IMR-90 (cell line): Measurements from ENCODE around the gene RBFOX1. TPM values are rescaled to one million over a fixed set of nuclear protein-coding genes. Genes with fewer than 3 reads are reported as not detected.

ENCODE experiments used
- ATAC-seq: fragments of 200-7000 bp; cut with Tn5 transposase; 2 replicates; pipeline ENCODE4 v1.9.1; 2020; ENCODE audit warnings: low read depth, mild to moderate bottlenecking, moderate library complexity
- BruUV-seq: library from RNA; stranded (reverse); fragments of 400-500 nt; replicated peaks from 2 replicates; lab custom pipeline; 2021; lab: Mats Ljungman, UMichigan
- CTCF ChIA-PET: fragments of 300-600 bp; formaldehyde crosslinking; extraction: SDS; loops from one replicate; lab custom pipeline; 2021; ENCODE audit warnings: antibody characterized with exemption; lab: Yijun Ruan, JAX
- POLR2A ChIA-PET: fragments of 300-600 bp; sonication (Branson Sonifier 250); formaldehyde crosslinking; loops from one replicate; lab custom pipeline; 2022; ENCODE audit warnings: antibody characterized with exemption; ENCODE audit not compliant: unreplicated experiment; lab: Charles Lee
- DNase-seq: peaks from one replicate; pipeline ENCODE4 v3.0.0; 2013
- H2AFZ ChIP-seq: replicated peaks from 2 replicates; pipeline ENCODE3; 2013; ENCODE audit warnings: low read length, mild to moderate bottlenecking; ENCODE audit not compliant: poor library complexity
- H2AK5ac ChIP-seq: 2 replicates; pipeline ENCODE4 v1.6.1; 2013; ENCODE audit warnings: low read depth, low read length, inconsistent platforms
- H2AK9ac ChIP-seq: replicated peaks from 2 replicates; pipeline ENCODE3; 2013; ENCODE audit warnings: mild to moderate bottlenecking, low read depth, low read length, moderate library complexity; ENCODE audit not compliant: poor library complexity
- H2BK120ac ChIP-seq: 2 replicates; pipeline ENCODE4 v1.6.1; 2013; ENCODE audit warnings: low read depth, low read length, inconsistent platforms
- H2BK15ac ChIP-seq: 3 replicates; pipeline ENCODE4 v1.6.1; 2013; ENCODE audit warnings: low read depth, low read length, inconsistent platforms
- H2BK20ac ChIP-seq: 2 replicates; pipeline ENCODE4 v1.6.1; 2013; ENCODE audit warnings: low read depth, mild to moderate bottlenecking, inconsistent platforms, low read length, moderate library complexity
- H2BK5ac ChIP-seq: 2 replicates; pipeline ENCODE4 v1.6.1; 2013; ENCODE audit warnings: mild to moderate bottlenecking, low read depth, low read length, inconsistent platforms; ENCODE audit not compliant: poor library complexity, severe bottlenecking
- H3K14ac ChIP-seq: replicated peaks from 2 replicates; pipeline ENCODE4 v1.6.1; 2013; ENCODE audit warnings: low read depth, low read length, inconsistent platforms
- H3K18ac ChIP-seq: 2 replicates; pipeline ENCODE4 v1.6.1; 2013; ENCODE audit warnings: low read depth, low read length, control low read depth
- H3K23ac ChIP-seq: 2 replicates; pipeline ENCODE4 v1.6.1; 2013; ENCODE audit warnings: low read depth, low read length, inconsistent platforms
- H3K27ac ChIP-seq: 2 replicates; pipeline ENCODE4 v1.5.1; 2013; ENCODE audit warnings: mild to moderate bottlenecking, control low read depth, low read length; ENCODE audit not compliant: insufficient read depth
- H3K27me3 ChIP-seq: 2 replicates; pipeline ENCODE4 v1.6.1; 2013; ENCODE audit warnings: low read length; ENCODE audit not compliant: control insufficient read depth, insufficient read depth
- H3K36me3 ChIP-seq: 2 replicates; pipeline ENCODE4 v1.6.1; 2013; ENCODE audit warnings: low read length, mixed read lengths; ENCODE audit not compliant: control insufficient read depth, insufficient read depth
- H3K4ac ChIP-seq: 2 replicates; pipeline ENCODE4 v1.6.1; 2013; ENCODE audit warnings: low read depth, low read length, inconsistent platforms
- H3K4me1 ChIP-seq: 2 replicates; pipeline ENCODE4 v1.6.1; 2013; ENCODE audit warnings: low read length, mixed read lengths; ENCODE audit not compliant: control insufficient read depth, insufficient read depth
- H3K4me2 ChIP-seq: 2 replicates; pipeline ENCODE4 v1.6.1; 2013; ENCODE audit warnings: low read depth, mild to moderate bottlenecking, control low read depth, low read length, moderate library complexity
- H3K4me3 ChIP-seq: 2 replicates; pipeline ENCODE4 v1.5.1; 2013; ENCODE audit warnings: low read depth, mild to moderate bottlenecking, control low read depth, low read length, moderate library complexity; ENCODE audit not compliant: insufficient read depth
- H3K56ac ChIP-seq: 2 replicates; pipeline ENCODE4 v1.6.1; 2013; ENCODE audit warnings: low read length, inconsistent platforms; ENCODE audit not compliant: insufficient read depth; ENCODE audit errors: extremely low read depth
- H3K79me1 ChIP-seq, 2 experiments: 2 replicates each; pipeline ENCODE4 v1.6.1; 2013; ENCODE audit warnings: low read length in 2 of 2, inconsistent platforms in 1 of 2, low read depth in 1 of 2
- H3K9ac ChIP-seq: 2 replicates; pipeline ENCODE4 v1.6.1; 2013; ENCODE audit warnings: low read depth, low read length, control low read depth
- H3K9me1 ChIP-seq: 2 replicates; pipeline ENCODE4 v1.6.1; 2013; ENCODE audit warnings: low read length, inconsistent platforms; ENCODE audit not compliant: insufficient read depth
- H3K9me3 ChIP-seq: 2 replicates; pipeline ENCODE4 v1.6.1; 2013; ENCODE audit warnings: low read length; ENCODE audit not compliant: control insufficient read depth, insufficient read depth
- H4K20me1 ChIP-seq: 2 replicates; pipeline ENCODE4 v1.6.1; 2013; ENCODE audit warnings: low read length, inconsistent platforms; ENCODE audit not compliant: insufficient read depth
- H4K5ac ChIP-seq: 2 replicates; pipeline ENCODE4 v1.6.1; 2013; ENCODE audit warnings: mild to moderate bottlenecking, low read depth, low read length, control low read depth
- H4K8ac ChIP-seq, 2 experiments: 2 replicates each; pipeline ENCODE4 v1.6.1; 2013; ENCODE audit warnings: low read depth in 2 of 2, low read length in 2 of 2, control low read depth in 1 of 2, inconsistent platforms in 1 of 2
- H4K91ac ChIP-seq: 2 replicates; pipeline ENCODE4 v1.6.1; 2013; ENCODE audit warnings: low read depth, low read length, inconsistent platforms; ENCODE audit not compliant: insufficient read depth
- BHLHE40 ChIP-seq: fragments of 150-350 bp; IDR thresholded peaks from 2 replicates; pipeline ENCODE4 v1.6.1; 2016; ENCODE audit warnings: mild to moderate bottlenecking, low read depth, low read length
- CEBPB ChIP-seq: IDR thresholded peaks from 2 replicates; pipeline ENCODE4 v1.6.1; 2012; ENCODE audit warnings: low read depth, low read length, improper control_type of control experiment
- MAZ ChIP-seq: IDR thresholded peaks from 2 replicates; pipeline ENCODE4 v1.6.1; 2012; ENCODE audit warnings: low read depth, mild to moderate bottlenecking, low read length, improper control_type of control experiment, moderate library complexity, borderline replicate concordance
- POLR2A ChIP-seq: IDR thresholded peaks from 2 replicates; pipeline ENCODE4 v1.6.1; 2012; ENCODE audit warnings: mild to moderate bottlenecking, low read depth, low read length
- SMC3 ChIP-seq: fragments of 150-350 bp; IDR thresholded peaks from 2 replicates; pipeline ENCODE4 v1.6.1; 2016; ENCODE audit warnings: low read depth, mild to moderate bottlenecking, antibody characterized with exemption, low read length, moderate library complexity
- USF2 ChIP-seq: fragments of 150-350 bp; IDR thresholded peaks from 2 replicates; pipeline ENCODE4 v1.6.1; 2017; ENCODE audit warnings: mild to moderate bottlenecking, antibody characterized with exemption, low read length, low read depth
- WGBS, 2 experiments: methylation state at CpG; one replicate each; pipeline versions ENCODE4 v1.1.5 to v1.1.7; 2013; ENCODE audit warnings: missing lambda C conversion rate in 2 of 2; ENCODE audit not compliant: insufficient read length in 1 of 2; ENCODE audit errors: extremely low coverage in 2 of 2; 5-methylcytosine and 5-hydroxymethylcytosine counted together
- dilution Hi-C: fragments of 300-500 bp; cut with HindIII; formaldehyde crosslinking; loops from one replicate; pipeline ENCODE4 v1.14.3; 2018; ENCODE audit warnings: low sequenced_read_pairs; ENCODE audit not compliant: unreplicated experiment
- in situ Hi-C: fragments of 300-500 bp; cut with MboI; formaldehyde crosslinking; loops from 3 replicates; pipeline ENCODE4 v1.14.3; 2019; ENCODE audit warnings: low sequenced_read_pairs, inconsistent platforms, mixed read lengths
- intact Hi-C: fragments of 100-400 bp; cut with micrococcal nuclease; formaldehyde crosslinking; loops from 2 replicates; pipeline ENCODE4 v1.10.0; 2022
- polyA plus RNA-seq, 3 experiments: library from polyadenylated mRNA; depleted of rRNA; stranded (reverse); fragments of >200 nt; gene quantifications; 2 replicates each; pipeline ENCODE4 v1.2.3, GENCODE V29; 2012; ENCODE audit warnings: low replicate concordance in 1 of 3
- total RNA-seq: library from RNA; depleted of rRNA; stranded (reverse); fragments of >200 nt; gene quantifications from 2 replicates; pipeline ENCODE4 v1.2.3, GENCODE V29; 2012
- TF ChIP-seq, protein P1 (sequence below): conservative IDR thresholded peaks from 2 replicates; pipeline ENCODE4 v1.5.1; 2012; ENCODE audit warnings: mild to moderate bottlenecking, low read depth, low read length, improper control_type of control experiment

Gene RBFOX1
- total and polyA plus RNA-seq, 2 of the 4 experiments (the other 2 are of a cell fraction), result not detected

DNA sequence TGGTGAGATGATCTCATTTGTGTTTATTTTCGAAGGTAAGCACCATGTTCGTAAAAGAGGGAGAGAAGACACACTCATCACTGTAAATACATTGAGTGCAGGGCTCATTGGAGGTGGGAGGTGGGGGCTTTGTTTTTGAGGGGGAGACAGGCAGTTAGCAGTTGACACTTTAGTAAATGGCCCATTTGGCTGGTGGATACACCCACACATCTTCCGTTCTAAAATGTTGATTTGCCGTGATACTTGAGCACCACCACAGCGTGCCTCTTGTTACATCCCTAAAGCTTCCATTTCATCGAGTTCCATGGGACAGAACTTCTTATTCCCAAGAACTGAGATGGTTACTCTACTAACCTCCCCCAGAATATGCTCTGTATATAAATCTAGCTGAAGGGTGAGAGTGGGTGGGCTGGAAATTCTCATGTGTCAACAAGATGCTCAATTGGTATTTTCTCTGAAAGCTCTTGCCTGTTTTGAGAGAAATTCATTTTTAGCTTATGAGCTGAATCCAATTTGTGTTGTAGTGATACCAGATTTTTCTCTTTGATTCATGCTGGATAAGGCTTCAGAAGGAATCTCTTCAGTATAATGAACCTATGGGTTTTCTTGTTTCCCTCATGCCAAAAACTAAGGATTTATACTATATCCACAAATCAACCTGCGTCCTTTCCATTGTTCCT is 314.3 kb downstream of the RBFOX1 start:
- in situ Hi-C loops (no loop called here), intact Hi-C loops (no loop called here), dilution Hi-C loops (no loop called here)
- BruUV-seq, result no TSS peak
- no peak overlapping the region for H4K8ac ChIP-seq
- no peak overlapping the region for H3K23ac ChIP-seq
- CTCF ChIA-PET, result no interaction called here
- H3K79me1 ChIP-seq, result no peaks in the 10 kb centered on the region
- peaks cover 19% of the 10 kb centered on the region for H3K9me3 ChIP-seq
- H3K4me1 ChIP-seq, result no peaks in the 10 kb centered on the region
- WGBS, 2 experiments, result no CpG with 5 or more reads among the region's 7 CpGs
- no peak overlapping the region for H2AK5ac ChIP-seq
- H2BK120ac ChIP-seq, result no peak overlapping the region
- no peaks in the 10 kb centered on the region for H3K36me3 ChIP-seq
- no peak overlapping the region for H4K91ac ChIP-seq
- no peak overlapping the region for H2BK5ac ChIP-seq
- POLR2A ChIA-PET, result no interaction called here
- H3K27ac ChIP-seq, result no peak overlapping the region
- no peak overlapping the region for H3K9ac ChIP-seq
- ATAC-seq (no peak), DNase-seq (no peak)
- H2BK20ac ChIP-seq, result no peak overlapping the region
- no peak overlapping the region for H3K4me2 ChIP-seq
- H3K4me3 ChIP-seq, result no peak overlapping the region
- no peak overlapping the region for H2AFZ ChIP-seq
- no peak overlapping the region for H3K18ac ChIP-seq
- no peak overlapping the region for H2AK9ac ChIP-seq
- H3K27me3 ChIP-seq, result no peaks in the 10 kb centered on the region
- no peaks in the 10 kb centered on the region for H3K9me1 ChIP-seq
- H3K14ac ChIP-seq, result no peak overlapping the region
- no peak overlapping the region for H3K56ac ChIP-seq
- TF ChIP-seq BHLHE40 (no peak), USF2 (no peak), MAZ (no peak), POLR2A (no peak), CEBPB (no peak), SMC3 (no peak)
- TF ChIP-seq, protein P1, sequence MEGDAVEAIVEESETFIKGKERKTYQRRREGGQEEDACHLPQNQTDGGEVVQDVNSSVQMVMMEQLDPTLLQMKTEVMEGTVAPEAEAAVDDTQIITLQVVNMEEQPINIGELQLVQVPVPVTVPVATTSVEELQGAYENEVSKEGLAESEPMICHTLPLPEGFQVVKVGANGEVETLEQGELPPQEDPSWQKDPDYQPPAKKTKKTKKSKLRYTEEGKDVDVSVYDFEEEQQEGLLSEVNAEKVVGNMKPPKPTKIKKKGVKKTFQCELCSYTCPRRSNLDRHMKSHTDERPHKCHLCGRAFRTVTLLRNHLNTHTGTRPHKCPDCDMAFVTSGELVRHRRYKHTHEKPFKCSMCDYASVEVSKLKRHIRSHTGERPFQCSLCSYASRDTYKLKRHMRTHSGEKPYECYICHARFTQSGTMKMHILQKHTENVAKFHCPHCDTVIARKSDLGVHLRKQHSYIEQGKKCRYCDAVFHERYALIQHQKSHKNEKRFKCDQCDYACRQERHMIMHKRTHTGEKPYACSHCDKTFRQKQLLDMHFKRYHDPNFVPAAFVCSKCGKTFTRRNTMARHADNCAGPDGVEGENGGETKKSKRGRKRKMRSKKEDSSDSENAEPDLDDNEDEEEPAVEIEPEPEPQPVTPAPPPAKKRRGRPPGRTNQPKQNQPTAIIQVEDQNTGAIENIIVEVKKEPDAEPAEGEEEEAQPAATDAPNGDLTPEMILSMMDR, result no peak
- H4K20me1 ChIP-seq, result no peaks in the 10 kb centered on the region
- H2BK15ac ChIP-seq, result no peak overlapping the region
- no peak overlapping the region for H3K4ac ChIP-seq
- no peak overlapping the region for H4K5ac ChIP-seq
